Smooth muscle cell (in vitro differentiated cells): ENCODE measurements around the gene MCM9. TPM values are rescaled to one million over a fixed set of nuclear protein-coding genes. Genes with fewer than 3 reads are reported as not detected.

Experiments
- DNase-seq: peaks from one replicate; lab custom pipeline; 2025; ENCODE audit not compliant: unreplicated experiment; lab: John Stamatoyannopoulos, UW
- H2AFZ ChIP-seq: fragments of 200-600 bp; sonication (generic); 2 replicates; pipeline ENCODE4 v1.6.0; 2016; ENCODE audit warnings: antibody characterized with exemption, low read depth, mild to moderate bottlenecking
- H3F3A ChIP-seq: fragments of 200-600 bp; sonication (generic); 2 replicates; pipeline ENCODE4 v1.6.0; 2017; ENCODE audit warnings: antibody characterized with exemption, low read depth
- H3K27ac ChIP-seq: fragments of 200-600 bp; sonication (generic); 2 replicates; pipeline ENCODE4 v1.5.1; 2016; ENCODE audit warnings: low read depth, mild to moderate bottlenecking
- H3K27me3 ChIP-seq: fragments of 200-600 bp; sonication (generic); 2 replicates; pipeline ENCODE4 v1.6.1; 2016; ENCODE audit warnings: low read depth, mild to moderate bottlenecking
- H3K36me3 ChIP-seq: fragments of 200-600 bp; sonication (generic); 2 replicates; pipeline ENCODE4 v1.5.1; 2016; ENCODE audit warnings: low read depth
- H3K4me1 ChIP-seq: fragments of 200-600 bp; sonication (generic); 2 replicates; pipeline ENCODE4 v1.5.1; 2016; ENCODE audit warnings: low read depth
- H3K4me2 ChIP-seq: fragments of 200-600 bp; sonication (generic); 2 replicates; pipeline ENCODE4 v1.6.0; 2016; ENCODE audit warnings: mild to moderate bottlenecking
- H3K4me3 ChIP-seq: fragments of 200-600 bp; sonication (generic); 2 replicates; pipeline ENCODE4 v1.5.1; 2016; ENCODE audit warnings: mild to moderate bottlenecking
- H3K79me2 ChIP-seq: fragments of 200-600 bp; sonication (generic); 2 replicates; pipeline ENCODE4 v1.6.0; 2016; ENCODE audit warnings: low read depth, mild to moderate bottlenecking
- H3K9ac ChIP-seq: fragments of 200-600 bp; sonication (generic); 2 replicates; pipeline ENCODE4 v1.6.0; 2016; ENCODE audit warnings: low read depth
- H3K9me3 ChIP-seq: fragments of 200-600 bp; sonication (generic); replicated peaks from 2 replicates; pipeline ENCODE4 v1.5.1; 2016; ENCODE audit warnings: low read depth
- H4K20me1 ChIP-seq: fragments of 200-600 bp; sonication (generic); 2 replicates; pipeline ENCODE4 v1.6.0; 2016; ENCODE audit warnings: low read depth
- WGBS: methylation state at CpG from one replicate; pipeline ENCODE4 v1.1.7; 2016; ENCODE audit warnings: low lambda C conversion rate; 5-methylcytosine and 5-hydroxymethylcytosine counted together
- polyA plus RNA-seq: library from polyadenylated mRNA; unstranded; fragments of >200 nt; fragmentation: Nextera tagmentation; extraction: Ambion mirVana; gene quantifications from 2 replicates; pipeline ENCODE4 v1.2.1, GENCODE V29; 2016
- total RNA-seq: library from RNA; depleted of rRNA; stranded (reverse); fragments of >200 nt; gene quantifications from 2 replicates; pipeline ENCODE4 v1.2.3, GENCODE V29; 2014
- TF ChIP-seq, protein P1 (sequence below): fragments of 200-600 bp; sonication (generic); IDR thresholded peaks from 2 replicates; pipeline ENCODE4 v1.5.1; 2017; ENCODE audit warnings: borderline replicate concordance, mild to moderate bottlenecking, antibody characterized with exemption; ENCODE audit not compliant: insufficient read depth, poor library complexity, severe bottlenecking

MCM9 gene
- total and polyA plus RNA-seq, 2 experiments from 2014 or later = 3.8 to 7.8 TPM

DNA sequence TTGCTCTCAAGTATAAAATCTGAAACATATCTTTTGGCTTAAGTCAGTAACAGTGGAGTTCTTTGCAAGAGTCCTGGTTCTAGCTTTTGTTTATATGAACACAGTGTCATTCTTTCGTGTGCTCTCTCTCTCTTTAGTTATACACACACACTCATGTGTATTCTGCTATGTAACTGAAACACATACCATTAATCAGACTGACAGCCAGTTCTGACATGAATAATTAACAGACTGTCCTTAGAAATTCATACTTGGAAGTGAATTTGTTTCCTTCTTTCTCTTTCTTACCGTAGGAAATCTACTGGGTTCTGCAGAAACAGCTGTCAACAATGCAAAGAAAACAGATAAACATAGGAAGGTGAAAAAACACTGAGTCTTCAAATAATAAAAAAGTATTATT, 2.5 kb downstream of the MCM9 start:
- H3K9me3 ChIP-seq = no peaks in the 10 kb centered on the region
- no peak for DNase-seq
- no peak overlapping the region for H3K4me2 ChIP-seq
- H3F3A ChIP-seq = no peaks in the 10 kb centered on the region
- H3K4me3 ChIP-seq = no peak overlapping the region
- H3K27ac ChIP-seq = no peak overlapping the region
- TF ChIP-seq, protein P1, sequence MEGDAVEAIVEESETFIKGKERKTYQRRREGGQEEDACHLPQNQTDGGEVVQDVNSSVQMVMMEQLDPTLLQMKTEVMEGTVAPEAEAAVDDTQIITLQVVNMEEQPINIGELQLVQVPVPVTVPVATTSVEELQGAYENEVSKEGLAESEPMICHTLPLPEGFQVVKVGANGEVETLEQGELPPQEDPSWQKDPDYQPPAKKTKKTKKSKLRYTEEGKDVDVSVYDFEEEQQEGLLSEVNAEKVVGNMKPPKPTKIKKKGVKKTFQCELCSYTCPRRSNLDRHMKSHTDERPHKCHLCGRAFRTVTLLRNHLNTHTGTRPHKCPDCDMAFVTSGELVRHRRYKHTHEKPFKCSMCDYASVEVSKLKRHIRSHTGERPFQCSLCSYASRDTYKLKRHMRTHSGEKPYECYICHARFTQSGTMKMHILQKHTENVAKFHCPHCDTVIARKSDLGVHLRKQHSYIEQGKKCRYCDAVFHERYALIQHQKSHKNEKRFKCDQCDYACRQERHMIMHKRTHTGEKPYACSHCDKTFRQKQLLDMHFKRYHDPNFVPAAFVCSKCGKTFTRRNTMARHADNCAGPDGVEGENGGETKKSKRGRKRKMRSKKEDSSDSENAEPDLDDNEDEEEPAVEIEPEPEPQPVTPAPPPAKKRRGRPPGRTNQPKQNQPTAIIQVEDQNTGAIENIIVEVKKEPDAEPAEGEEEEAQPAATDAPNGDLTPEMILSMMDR = no peak
- H3K4me1 ChIP-seq = peaks cover 9% of the 10 kb centered on the region
- 79% methylated on average over 2 of the region's 2 CpGs for WGBS
- H4K20me1 ChIP-seq = peaks cover 33% of the 10 kb centered on the region
- H3K9ac ChIP-seq = no peak overlapping the region
- peaks cover 8% of the 10 kb centered on the region for H3K36me3 ChIP-seq
- no peaks in the 10 kb centered on the region for H3K27me3 ChIP-seq
- H2AFZ ChIP-seq = no peak overlapping the region
- H3K79me2 ChIP-seq = peaks cover 28% of the 10 kb centered on the region

- H3K4me3 ChIP-seq = no peak overlapping the region
- TF ChIP-seq, protein P1 = no peak
- peaks cover 9% of the 10 kb centered on the region for H3K4me1 ChIP-seq
- no peaks in the 10 kb centered on the region for H3K27me3 ChIP-seq
- no peak for DNase-seq
- H3K79me2 ChIP-seq = peaks cover 21% of the 10 kb centered on the region
- H4K20me1 ChIP-seq = peaks cover 33% of the 10 kb centered on the region
- WGBS = 82% methylated on average over 5 of the region's 5 CpGs
- no peak overlapping the region for H3K4me2 ChIP-seq
- H3K9ac ChIP-seq = no peak overlapping the region
- peaks cover 8% of the 10 kb centered on the region for H3K36me3 ChIP-seq
- H2AFZ ChIP-seq = no peak overlapping the region
- no peaks in the 10 kb centered on the region for H3F3A ChIP-seq
- H3K27ac ChIP-seq = peak overlapping the region; percentile 58
- no peaks in the 10 kb centered on the region for H3K9me3 ChIP-seq
Measured at GRCh38 chr6:118931436-118931835, 3.5 kb downstream of the MCM9 start.

- Histone ChIP-seq H4K20me1 (peaks cover 33% of the 10 kb centered on the region), H3K36me3 (peaks cover 8% of the 10 kb centered on the region), H3F3A (no peaks in the 10 kb centered on the region), H3K9me3 (no peaks in the 10 kb centered on the region), H3K4me1 (peaks cover 6% of the 10 kb centered on the region), H3K9ac (no peak overlapping the region), H3K27ac (peak overlapping the region; percentile 58), H3K79me2 (peaks cover 19% of the 10 kb centered on the region), H2AFZ (no peak overlapping the region), H3K4me2 (no peak overlapping the region), H3K4me3 (no peak overlapping the region), H3K27me3 (no peaks in the 10 kb centered on the region)
- TF ChIP-seq, protein P1 = peak; percentile 13
- WGBS = 91% methylated on average over 3 of the region's 3 CpGs
- DNase-seq = no peak
Measured at GRCh38 chr6:118930680-118931079, 4.3 kb downstream of the MCM9 start.

- TF ChIP-seq, protein P1 = no peak
- Histone ChIP-seq H3K79me2 (no peaks in the 10 kb centered on the region), H3K9me3 (no peaks in the 10 kb centered on the region), H2AFZ (no peak overlapping the region), H3K4me1 (no peaks in the 10 kb centered on the region), H4K20me1 (no peaks in the 10 kb centered on the region), H3K36me3 (peaks cover 27% of the 10 kb centered on the region), H3K27me3 (no peaks in the 10 kb centered on the region), H3K27ac (no peak overlapping the region), H3K4me3 (no peak overlapping the region), H3F3A (no peaks in the 10 kb centered on the region), H3K4me2 (no peak overlapping the region), H3K9ac (no peak overlapping the region)
- WGBS = 91% methylated on average over 3 of the region's 3 CpGs
- no peak for DNase-seq
Measured at GRCh38 chr6:118923035-118923434, 11.9 kb downstream of the MCM9 start.
